Upper lobe of right lung (tissue), 1 donor: ENCODE data around the gene ZCCHC14. TPM values are rescaled to one million over a fixed set of nuclear protein-coding genes. Genes with fewer than 3 reads are reported as not detected.
"Not testable (repeated sequence)": the region's sequence is repeated elsewhere in the genome, so short reads cannot be mapped to it uniquely, and the experiment has no call there.

ENCODE experiments used
- ATAC-seq: fragments of 200-7000 bp; cut with Tn5 transposase; one replicate; pipeline ENCODE4 v1.9.1; 2020; ENCODE audit warnings: mild to moderate bottlenecking, moderate library complexity
- DNase-seq: peaks from one replicate; pipeline ENCODE4 v3.0.0-alpha.2; 2020
- H3K27ac ChIP-seq: fragments of 200-600 bp; one replicate; pipeline ENCODE4 v1.8.0; 2022
- H3K27me3 ChIP-seq: fragments of 200-600 bp; one replicate; pipeline ENCODE4 v1.8.0; 2022; ENCODE audit warnings: mild to moderate bottlenecking
- H3K36me3 ChIP-seq: fragments of 200-600 bp; one replicate; pipeline ENCODE4 v1.8.0; 2022
- H3K4me1 ChIP-seq: fragments of 200-600 bp; one replicate; pipeline ENCODE4 v1.8.0; 2022
- H3K4me3 ChIP-seq: fragments of 200-600 bp; one replicate; pipeline ENCODE4 v1.8.0; 2022; ENCODE audit warnings: mild to moderate bottlenecking
- H3K9me3 ChIP-seq: fragments of 200-600 bp; one replicate; pipeline ENCODE4 v1.8.0; 2022
- CTCF ChIP-seq: fragments of 200-600 bp; IDR thresholded peaks from one replicate; pipeline ENCODE4 v1.8.0; 2022; ENCODE audit warnings: antibody characterized with exemption
- intact Hi-C: fragments of 100-400 bp; cut with DNase I; formaldehyde crosslinking; loops from one replicate; pipeline ENCODE4 v1.11.0; 2022
- total RNA-seq: library from RNA; stranded (reverse); fragmentation: NEBNext Ultra II Directional; extraction: Animal tissue kit (Norgen Biotek cat#: 25700); gene quantifications from one replicate; pipeline ENCODE4 v1.2.1, GENCODE V29; 2021
- donor health status: DM: no; HTN: yes; CAD: no; lungs with severe emphysema.

Gene ZCCHC14
- total RNA-seq, 1 donor from 2014 or later = 27.2 TPM

DNA sequence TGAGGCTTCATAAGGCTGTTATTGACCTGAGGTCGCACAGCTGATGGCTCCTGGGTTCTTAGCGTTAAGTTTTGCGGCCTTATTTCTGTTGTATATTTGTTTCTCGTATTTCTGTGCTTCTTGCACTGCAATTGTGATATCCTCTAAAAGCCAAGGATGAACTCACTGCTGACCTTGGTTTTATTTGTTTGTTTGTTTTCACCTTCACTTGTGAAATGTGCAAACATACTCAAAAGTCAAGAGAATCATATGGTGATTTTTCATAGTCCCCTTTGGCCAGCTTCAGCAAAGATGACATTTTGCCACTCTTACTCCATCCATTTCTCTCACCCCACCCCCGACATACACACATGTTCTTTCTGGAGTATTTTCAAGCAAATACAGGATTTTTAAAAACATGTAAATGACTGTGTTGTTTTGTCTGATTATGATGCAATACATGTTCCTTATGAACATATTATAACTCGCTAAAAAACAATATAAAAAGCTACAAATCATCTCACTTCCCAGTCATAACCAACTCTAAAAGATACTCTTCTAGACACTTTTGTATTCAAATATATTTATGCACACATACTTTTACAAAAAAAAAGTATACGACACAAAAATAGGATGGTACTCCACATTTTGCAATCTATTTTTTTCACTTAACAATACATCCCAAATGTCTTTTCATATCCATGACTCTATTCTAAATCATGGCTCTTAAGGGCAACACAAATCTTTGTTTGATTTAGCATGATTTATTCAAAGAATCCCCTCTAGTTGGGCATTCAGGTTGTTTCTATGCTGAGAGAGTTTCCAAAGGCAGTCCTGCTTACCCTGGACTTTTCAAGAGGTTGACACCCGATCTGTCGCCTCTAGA lies 5.7 kb upstream of the ZCCHC14 start:
- Histone ChIP-seq H3K36me3 (no peaks in the 10 kb centered on the region), H3K4me1 (no peaks in the 10 kb centered on the region), H3K4me3 (no peak overlapping the region), H3K27ac (no peak overlapping the region), H3K9me3 (no peaks in the 10 kb centered on the region), H3K27me3 (no peaks in the 10 kb centered on the region)
- ATAC-seq (no peak), DNase-seq (no peak)
- intact Hi-C loops = no loop called here
- TF ChIP-seq CTCF = no peak

DNA sequence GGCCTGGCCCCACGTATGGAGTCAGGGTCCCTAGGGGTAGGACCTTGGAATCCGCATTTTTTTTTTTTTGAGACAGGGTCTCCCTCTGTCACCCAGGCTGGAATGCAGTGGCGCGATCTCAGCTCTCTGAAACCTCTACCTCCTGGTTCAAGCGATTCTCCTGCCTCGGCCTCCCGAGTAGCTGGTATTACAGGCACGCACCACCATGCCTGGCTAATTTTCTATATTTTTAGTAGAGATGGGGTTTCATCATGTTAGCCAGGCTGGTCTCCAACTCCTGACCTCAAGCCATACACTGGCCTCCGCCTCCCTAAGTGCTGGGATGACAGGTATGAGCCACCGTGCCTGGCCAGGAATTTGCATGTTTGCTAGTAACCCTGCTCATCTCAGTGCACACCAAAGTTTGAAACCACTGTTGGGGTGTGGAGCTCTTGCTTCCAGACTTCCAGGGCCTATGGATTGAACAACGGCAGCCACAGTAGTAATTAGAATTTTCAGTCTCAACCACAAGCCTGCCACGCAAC lies 5.0 kb upstream of the ZCCHC14 start:
- DNase-seq, H3K36me3 ChIP-seq, H3K27ac ChIP-seq, ATAC-seq, H3K4me3 ChIP-seq, H3K27me3 ChIP-seq, intact Hi-C loops, H3K4me1 ChIP-seq, H3K9me3 ChIP-seq: not testable (repeated sequence)

DNA sequence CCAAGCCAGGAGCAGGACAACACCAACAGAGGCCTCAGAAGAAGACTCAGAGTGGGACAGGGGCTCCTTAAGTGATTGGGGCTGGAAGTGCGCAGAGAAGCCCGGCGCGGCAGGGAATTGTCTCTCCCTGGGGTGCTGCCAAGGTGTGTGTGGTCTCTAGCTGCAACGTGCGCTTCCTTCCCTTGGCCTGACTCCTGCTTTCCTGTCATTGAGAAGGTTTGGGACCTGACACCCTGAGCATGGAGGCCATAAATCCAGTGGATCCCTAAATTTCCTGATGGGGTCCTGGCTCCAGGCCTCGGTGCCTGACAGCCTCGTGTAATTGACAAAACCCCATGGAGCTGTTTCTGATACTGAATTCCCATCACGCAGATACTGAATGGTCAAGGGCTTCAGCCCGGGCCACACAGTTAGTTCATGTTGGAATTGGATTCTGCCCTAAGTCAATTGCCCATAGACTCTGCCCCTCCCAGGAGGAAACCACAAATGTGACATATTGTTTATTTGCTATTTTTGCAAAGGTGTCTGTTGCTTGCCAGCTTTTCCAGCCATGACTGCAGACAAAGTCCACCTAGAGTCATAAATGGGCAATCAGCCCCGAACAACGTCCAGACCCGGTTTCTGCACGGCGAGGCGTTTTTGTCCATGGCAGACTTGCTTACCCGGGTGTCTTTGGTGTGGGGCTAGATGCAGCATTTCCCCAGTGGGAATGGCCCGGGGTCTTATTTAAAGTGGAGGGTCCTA lies 4.4 kb upstream of the ZCCHC14 start:
- H3K36me3 ChIP-seq, DNase-seq, H3K4me3 ChIP-seq, ATAC-seq, H3K9me3 ChIP-seq, intact Hi-C loops, H3K27ac ChIP-seq, H3K4me1 ChIP-seq, H3K27me3 ChIP-seq: not testable (repeated sequence)

GRCh38 chr16:87496447-87496801 lies 3.6 kb upstream of the ZCCHC14 start:
- no peak for TF ChIP-seq CTCF
- H3K4me1 ChIP-seq = no peaks in the 10 kb centered on the region
- no peak for DNase-seq
- ATAC-seq = no peak
- H3K27ac ChIP-seq = no peak overlapping the region
- no peaks in the 10 kb centered on the region for H3K9me3 ChIP-seq
- no peaks in the 10 kb centered on the region for H3K36me3 ChIP-seq
- intact Hi-C loops = no loop called here
- no peak overlapping the region for H3K4me3 ChIP-seq
- no peaks in the 10 kb centered on the region for H3K27me3 ChIP-seq

- Histone ChIP-seq H3K36me3 (no peaks in the 10 kb centered on the region), H3K27me3 (no peaks in the 10 kb centered on the region), H3K4me3 (no peak overlapping the region), H3K4me1 (peaks cover 4% of the 10 kb centered on the region), H3K9me3 (no peaks in the 10 kb centered on the region), H3K27ac (no peak overlapping the region)
- intact Hi-C loops = no loop called here
- no peak for ATAC-seq
- TF ChIP-seq CTCF = no peak
- no peak for DNase-seq
Observed at GRCh38 chr16:87495578-87496446, 3.0 kb upstream of the ZCCHC14 start.

GRCh38 chr16:87493608-87494280 lies 920 bp upstream of the ZCCHC14 start:
- no peak overlapping the region for H3K27ac ChIP-seq

More at GRCh38 chr16:87493608-87494280, 920 bp upstream of the ZCCHC14 start:
- H3K9me3 ChIP-seq = no peaks in the 10 kb centered on the region
- no peak for TF ChIP-seq CTCF
- H3K4me3 ChIP-seq = peak overlapping the region; percentile 53
- intact Hi-C loops = no loop called here
- ATAC-seq (no peak), DNase-seq (peak; percentile 61)
- H3K27me3 ChIP-seq = no peaks in the 10 kb centered on the region
- peaks cover 17% of the 10 kb centered on the region for H3K4me1 ChIP-seq
- no peaks in the 10 kb centered on the region for H3K36me3 ChIP-seq
